ENCODE data around the gene AP2A2. TPM values are rescaled to one million over a fixed set of nuclear protein-coding genes. Genes with fewer than 3 reads are reported as not detected.

AP2A2 gene
- total RNA-seq, 1 experiment from 2014 or later = 62.0 TPM

DNA sequence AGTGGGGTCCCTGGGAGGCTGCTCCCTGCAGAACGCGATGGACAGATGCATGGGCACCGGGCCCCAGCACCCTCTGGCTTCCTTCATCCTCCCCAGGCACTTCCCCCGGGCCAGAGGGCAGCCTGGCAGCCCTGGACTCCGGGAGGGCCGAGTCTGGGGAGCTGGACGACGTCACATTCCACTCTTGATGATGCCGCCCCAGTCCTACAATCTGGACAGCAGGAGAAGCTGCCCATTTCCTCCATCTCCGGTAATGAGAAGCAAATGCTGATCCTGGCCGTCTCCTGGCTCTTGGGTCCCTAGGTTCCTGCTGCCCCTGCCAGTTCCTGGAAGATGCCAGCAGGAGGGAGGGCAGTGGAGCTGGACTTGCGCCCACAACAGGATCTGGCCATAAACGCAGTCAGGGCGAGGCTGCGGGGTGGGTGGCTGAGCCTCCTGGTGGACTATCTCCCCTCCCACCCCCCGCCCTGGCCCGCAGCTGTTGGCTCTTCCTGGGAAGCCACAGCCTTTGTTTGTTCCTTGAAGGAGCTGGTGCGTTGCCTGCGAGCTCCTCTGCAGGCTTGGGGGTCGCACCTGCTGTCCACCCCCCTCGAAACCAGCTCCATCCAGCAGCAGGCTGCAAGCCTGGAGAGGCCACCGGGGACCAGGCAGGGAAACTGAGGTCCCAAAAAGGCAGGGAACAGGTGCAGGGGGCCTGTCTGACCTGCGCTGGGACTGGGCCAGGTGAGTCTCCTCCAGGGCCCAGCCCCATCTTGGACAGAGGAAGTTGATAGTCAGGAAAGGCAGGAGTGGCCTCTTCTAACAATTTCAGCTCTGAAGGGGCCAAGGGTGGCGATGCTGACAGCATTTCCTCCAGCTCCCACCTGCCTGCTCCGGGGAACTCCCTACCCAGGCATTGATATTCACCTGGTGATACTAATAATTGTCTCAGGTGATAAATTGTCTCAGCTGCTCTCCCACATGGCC, 128.8 kb downstream of the AP2A2 start:
- no peak for DNase-seq (ENCODE audit: low spot score)
- Histone ChIP-seq H3K36me3 (ENCODE audit: insufficient read depth, low read length, poor library complexity, severe bottlenecking) (no peaks in the 10 kb centered on the region), H3K4me1 (ENCODE audit: insufficient read depth, low read length, poor library complexity, severe bottlenecking) (no peaks in the 10 kb centered on the region), H3K4me3 (ENCODE audit: low read depth, low read length, poor library complexity, severe bottlenecking) (no peak overlapping the region), H3K27me3 (replicated peaks; ENCODE audit: insufficient read depth, low read depth, low read length, poor library complexity) (no peaks in the 10 kb centered on the region), H3K27ac (ENCODE audit: low read depth, low read length, poor library complexity, severe bottlenecking) (no peak overlapping the region), H3K9me3 (ENCODE audit: low read depth, low read length, poor library complexity, severe bottlenecking) (no peaks in the 10 kb centered on the region)
- ChIA-PET CTCF (interaction anchor here (0.6 kb wide), 2 partner anchors 16 to 461 kb away, joined by 6 to 8 read pairs; no protein-coding TSS in a partner anchor), POLR2A (ENCODE audit: low non-redundant PET) (no interaction called here)
- intact Hi-C loops (cut with micrococcal nuclease; ENCODE audit: unreplicated experiment) = no loop called here
- no TSS peak for BruUV-seq (replicated peaks)
- no peak for TF ChIP-seq EZH2 (IDR thresholded peaks at IDR 0.05; ENCODE audit: borderline replicate concordance, low read depth, low read length, poor library complexity, severe bottlenecking)
- TF ChIP-seq, protein P1, sequence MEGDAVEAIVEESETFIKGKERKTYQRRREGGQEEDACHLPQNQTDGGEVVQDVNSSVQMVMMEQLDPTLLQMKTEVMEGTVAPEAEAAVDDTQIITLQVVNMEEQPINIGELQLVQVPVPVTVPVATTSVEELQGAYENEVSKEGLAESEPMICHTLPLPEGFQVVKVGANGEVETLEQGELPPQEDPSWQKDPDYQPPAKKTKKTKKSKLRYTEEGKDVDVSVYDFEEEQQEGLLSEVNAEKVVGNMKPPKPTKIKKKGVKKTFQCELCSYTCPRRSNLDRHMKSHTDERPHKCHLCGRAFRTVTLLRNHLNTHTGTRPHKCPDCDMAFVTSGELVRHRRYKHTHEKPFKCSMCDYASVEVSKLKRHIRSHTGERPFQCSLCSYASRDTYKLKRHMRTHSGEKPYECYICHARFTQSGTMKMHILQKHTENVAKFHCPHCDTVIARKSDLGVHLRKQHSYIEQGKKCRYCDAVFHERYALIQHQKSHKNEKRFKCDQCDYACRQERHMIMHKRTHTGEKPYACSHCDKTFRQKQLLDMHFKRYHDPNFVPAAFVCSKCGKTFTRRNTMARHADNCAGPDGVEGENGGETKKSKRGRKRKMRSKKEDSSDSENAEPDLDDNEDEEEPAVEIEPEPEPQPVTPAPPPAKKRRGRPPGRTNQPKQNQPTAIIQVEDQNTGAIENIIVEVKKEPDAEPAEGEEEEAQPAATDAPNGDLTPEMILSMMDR (conservative IDR thresholded peaks at IDR 0.05; ENCODE audit: low read depth, low read length) = no peak

- CTCF ChIA-PET = no interaction called here
- POLR2A ChIA-PET (ENCODE audit: low non-redundant PET) = no interaction called here
- H3K27ac ChIP-seq (ENCODE audit: low read depth, low read length, poor library complexity, severe bottlenecking) = no peak overlapping the region
Measured at GRCh38 chr11:1055109-1055703, 129.5 kb downstream of the AP2A2 start.

DNA sequence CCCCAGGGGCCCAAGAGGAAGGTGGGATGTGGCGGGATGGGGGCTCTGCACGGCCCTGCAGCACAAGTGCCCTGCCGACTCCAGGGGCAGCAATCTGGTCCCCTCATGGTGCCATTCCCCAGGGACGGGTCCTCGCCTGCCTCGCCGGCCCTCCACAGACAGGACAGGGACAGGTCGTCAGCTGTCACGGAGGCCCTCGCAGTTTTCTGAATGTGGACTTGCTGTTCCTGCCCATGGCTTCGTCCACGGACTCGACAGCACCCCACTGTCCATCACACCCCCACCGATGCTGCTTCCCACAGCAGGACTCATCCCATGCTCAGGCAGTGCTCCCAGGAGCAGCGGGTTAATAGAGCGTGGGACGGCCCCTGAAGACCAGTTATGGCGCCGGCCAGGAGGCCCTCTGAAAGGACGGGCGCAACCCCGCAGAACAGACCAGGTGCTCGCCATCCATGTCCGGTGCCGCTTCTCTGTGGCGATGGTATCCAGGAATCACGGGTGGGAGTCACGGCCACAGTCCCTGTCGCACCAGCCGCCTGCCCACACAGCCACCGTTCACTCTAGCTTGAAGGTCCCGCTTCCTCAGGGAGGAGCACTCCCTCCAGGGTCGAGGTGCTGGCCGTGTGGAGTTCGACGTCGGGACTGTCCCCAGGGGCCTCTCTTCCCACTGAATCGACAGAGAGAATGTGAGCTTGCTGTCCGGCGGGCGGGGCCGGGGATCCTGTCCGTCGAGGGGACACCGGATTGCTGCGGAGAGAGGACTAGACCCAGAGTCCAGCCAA, 130.5 kb downstream of the AP2A2 start:
- no peaks in the 10 kb centered on the region for H3K36me3 ChIP-seq (ENCODE audit: insufficient read depth, low read length, poor library complexity, severe bottlenecking)
- BruUV-seq (replicated peaks) = no TSS peak
- POLR2A ChIA-PET (ENCODE audit: low non-redundant PET) = no interaction called here
- no peak for DNase-seq (ENCODE audit: low spot score)
- H3K9me3 ChIP-seq (ENCODE audit: low read depth, low read length, poor library complexity, severe bottlenecking) = no peaks in the 10 kb centered on the region
- TF ChIP-seq EZH2 (IDR thresholded peaks at IDR 0.05; ENCODE audit: borderline replicate concordance, low read depth, low read length, poor library complexity, severe bottlenecking) = no peak
- TF ChIP-seq, protein P1 (conservative IDR thresholded peaks at IDR 0.05; ENCODE audit: low read depth, low read length) = no peak
- CTCF ChIA-PET = no interaction called here
- H3K4me1 ChIP-seq (ENCODE audit: insufficient read depth, low read length, poor library complexity, severe bottlenecking) = no peaks in the 10 kb centered on the region
- H3K4me3 ChIP-seq (ENCODE audit: low read depth, low read length, poor library complexity, severe bottlenecking) = no peak overlapping the region
- H3K27ac ChIP-seq (ENCODE audit: low read depth, low read length, poor library complexity, severe bottlenecking) = no peak overlapping the region
- no peaks in the 10 kb centered on the region for H3K27me3 ChIP-seq (replicated peaks; ENCODE audit: insufficient read depth, low read depth, low read length, poor library complexity)
- intact Hi-C loops (cut with micrococcal nuclease; ENCODE audit: unreplicated experiment) = no loop called here

More at GRCh38 chr11:1055109-1055703, 129.5 kb downstream of the AP2A2 start:
- no TSS peak for BruUV-seq (replicated peaks)
- Histone ChIP-seq H3K36me3 (ENCODE audit: insufficient read depth, low read length, poor library complexity, severe bottlenecking) (no peaks in the 10 kb centered on the region), H3K27me3 (replicated peaks; ENCODE audit: insufficient read depth, low read depth, low read length, poor library complexity) (no peaks in the 10 kb centered on the region), H3K4me3 (ENCODE audit: low read depth, low read length, poor library complexity, severe bottlenecking) (no peak overlapping the region), H3K4me1 (ENCODE audit: insufficient read depth, low read length, poor library complexity, severe bottlenecking) (no peaks in the 10 kb centered on the region), H3K9me3 (ENCODE audit: low read depth, low read length, poor library complexity, severe bottlenecking) (no peaks in the 10 kb centered on the region)
- TF ChIP-seq, protein P1 (conservative IDR thresholded peaks at IDR 0.05; ENCODE audit: low read depth, low read length) = no peak
- no peak for TF ChIP-seq EZH2 (IDR thresholded peaks at IDR 0.05; ENCODE audit: borderline replicate concordance, low read depth, low read length, poor library complexity, severe bottlenecking)
- DNase-seq (ENCODE audit: low spot score) = no peak
- intact Hi-C loops (cut with micrococcal nuclease; ENCODE audit: unreplicated experiment) = no loop called here
